ENCODE measurements around the gene TMEM158. TPM values are rescaled to one million over a fixed set of nuclear protein-coding genes. Genes with fewer than 3 reads are reported as not detected.
A peak's percentile ranks its signal among the peaks of the same experiment; 100 is the strongest.

Gene TMEM158
- total and polyA plus RNA-seq, 10 of the 15 experiments (the other 5 are each of a cell fraction or from before 2014, with no cell fraction given): not detected

DNA sequence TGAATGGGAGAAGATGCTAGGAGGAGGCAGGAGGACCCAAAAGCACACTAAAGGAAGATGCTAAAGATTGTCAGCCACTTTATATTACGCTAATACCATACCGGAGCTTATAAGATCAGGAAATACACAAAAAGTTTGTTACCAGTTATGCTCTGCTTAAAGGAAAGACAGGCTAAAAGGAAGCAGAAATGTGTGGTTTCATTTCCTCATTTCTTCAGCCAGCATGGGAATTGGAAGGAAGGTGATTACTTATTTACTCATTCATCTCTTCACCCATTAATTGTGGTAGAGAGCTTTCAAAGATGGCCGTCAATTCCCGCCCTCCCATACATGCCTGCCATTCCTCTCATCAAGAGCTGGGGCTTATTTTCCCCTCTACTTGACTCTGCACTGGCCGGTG lies 26.7 kb upstream of the TMEM158 start:
- Histone ChIP-seq H3K36me3 (ENCODE audit: control insufficient read depth in 2 of 2, insufficient read depth in 2 of 2, low read length in 1 of 2) (no peaks in the 10 kb centered on the region), H3K9me3 (replicated peaks; ENCODE audit: control insufficient read depth, insufficient read depth, low read length) (no peaks in the 10 kb centered on the region), H3K79me2 (ENCODE audit: control insufficient read depth, insufficient read depth, low read length) (no peaks in the 10 kb centered on the region), H3K27ac (ENCODE audit: control insufficient read depth, insufficient read depth) (no peak overlapping the region), H3K4me1 (ENCODE audit: control insufficient read depth, insufficient read depth, low read length) (no peaks in the 10 kb centered on the region), H3K4me3 (no peak overlapping the region), H4K20me1 (ENCODE audit: control insufficient read depth, insufficient read depth) (no peaks in the 10 kb centered on the region), H3K9ac (ENCODE audit: control insufficient read depth, insufficient read depth, low read length) (no peak overlapping the region), H3K27me3 (replicated peaks in 1 of 2; ENCODE audit: control insufficient read depth in 2 of 2, insufficient read depth in 2 of 2, low read length in 1 of 2) (peaks cover 1 to 2% of the 10 kb centered on the region in 2 experiments; a peak in 2 of 4 replicates), H2AFZ (ENCODE audit: control insufficient read depth, low read depth, low read length) (no peak overlapping the region), H3K4me2 (ENCODE audit: control insufficient read depth, insufficient read depth) (no peak overlapping the region)
- FAIRE-seq: no peak
- SMC1A ChIA-PET (ENCODE audit: uncharacterized antibody, unreplicated experiment): interaction anchor here (1.0 to 2.1 kb wide), 7 partner anchors 9 to 211 kb away, joined by 3 to 7 read pairs (median 3); no protein-coding TSS in a partner anchor
- TF ChIP-seq IKZF1 (conservative IDR thresholded peaks at IDR 0.05) (peak; percentile 54), ZNF274 (IDR thresholded peaks at IDR 0.05; ENCODE audit: insufficient read depth, insufficient read length) (no peak), PAX8 (IDR thresholded peaks at IDR 0.05) (no peak), TAF1 (IDR thresholded peaks at IDR 0.05; ENCODE audit: borderline replicate concordance, low read depth, low read length) (no peak), RUNX3 (IDR thresholded peaks at IDR 0.05; ENCODE audit: low read length) (no peak), ETV6 (conservative IDR thresholded peaks at IDR 0.05 in 1 of 2, IDR thresholded peaks at IDR 0.05 in 1 of 2; ENCODE audit: borderline replicate concordance in 1 of 2, low read depth in 1 of 2) (no peak), IKZF2 (IDR thresholded peaks at IDR 0.05) (peak in 1 of 2 experiments; percentile 38; a peak in 2 of 4 replicates), ZNF24 (IDR thresholded peaks at IDR 0.05) (0 out of 2 replicates have a peak, but pooled peaks have one; percentile 8), EED (IDR thresholded peaks at IDR 0.05; ENCODE audit: low read depth) (no peak), DPF2 (IDR thresholded peaks at IDR 0.05) (0 out of 2 replicates have a peak, but pooled peaks have one; percentile 33), SPI1 (IDR thresholded peaks at IDR 0.05; ENCODE audit: borderline replicate concordance, insufficient read depth, low read depth, low read length) (peak; percentile 79), YY1 (IDR thresholded peaks at IDR 0.05; ENCODE audit: low read depth, low read length) (0 out of 2 replicates have a peak, but pooled peaks have one; percentile 22), SMARCA5 (IDR thresholded peaks at IDR 0.05) (no peak)
- in situ Hi-C loops (cut with MboI): no loop called here
- peak; percentile 28 for ATAC-seq
- intact Hi-C loops (cut with micrococcal nuclease; ENCODE audit: unreplicated experiment): no loop called here
- RAD21 ChIA-PET (ENCODE audit: unreplicated experiment): no interaction called here
- POLR2A ChIA-PET: no interaction called here
- peak; percentile 8 for DNase-seq (ENCODE audit: low read depth, low spot score)
- 27% methylated on average over 5 of the region's 5 CpGs for WGBS (ENCODE audit: insufficient coverage, insufficient replicate concordance, low lambda C conversion rate, missing lambda C conversion rate)
- CTCF ChIA-PET: interaction anchor here (0.7 to 1.6 kb wide), 7 partner anchors 9 to 212 kb away, joined by 3 to 6 read pairs (median 3); no protein-coding TSS in a partner anchor
- no TSS peak for BruUV-seq (replicated peaks)

All from GM12878 (cell line).